Effector memory CD8-positive, alpha-beta T cell (primary cell): Measurements from ENCODE around the gene DNAH2.

ENCODE experiments used
- ATAC-seq: fragments of 150-1000 bp; cut with Tn5 transposase; replicated peaks from 2 replicates; pipeline ENCODE4 v1.10.0; 2021; ENCODE audit warnings: mild to moderate bottlenecking, moderate library complexity
- DNase-seq, 3 experiments: peaks; one replicate each; pipeline ENCODE4 v3.0.0; 2021
- H3K27ac Mint-ChIP-seq, 2 donors: one replicate each; pipeline ENCODE4 v1.8.0; 2022; ENCODE audit warnings: mild to moderate bottlenecking in 2 of 2, mixed read lengths in 2 of 2, moderate library complexity in 2 of 2
- H3K27me3 Mint-ChIP-seq, 2 donors: one replicate each; pipeline ENCODE4 v1.8.0; 2022; ENCODE audit warnings: mixed read lengths in 2 of 2
- H3K36me3 Mint-ChIP-seq: one replicate; pipeline ENCODE4 v1.8.0; 2022; ENCODE audit warnings: mild to moderate bottlenecking, moderate library complexity, mixed read lengths; ENCODE audit not compliant: insufficient read depth
- H3K4me1 Mint-ChIP-seq, 2 donors: one replicate each; pipeline ENCODE4 v1.8.0; 2022; ENCODE audit warnings: low read depth in 2 of 2, mixed read lengths in 2 of 2
- H3K4me3 Mint-ChIP-seq, 2 donors: one replicate each; pipeline ENCODE4 v1.8.0; 2022; ENCODE audit warnings: mild to moderate bottlenecking in 2 of 2, mixed read lengths in 2 of 2, moderate library complexity in 2 of 2
- H3K9me3 Mint-ChIP-seq, 2 donors: one replicate each; pipeline ENCODE4 v1.8.0; 2022; ENCODE audit warnings: mixed read lengths in 2 of 2

The DNAH2 gene

DNA sequence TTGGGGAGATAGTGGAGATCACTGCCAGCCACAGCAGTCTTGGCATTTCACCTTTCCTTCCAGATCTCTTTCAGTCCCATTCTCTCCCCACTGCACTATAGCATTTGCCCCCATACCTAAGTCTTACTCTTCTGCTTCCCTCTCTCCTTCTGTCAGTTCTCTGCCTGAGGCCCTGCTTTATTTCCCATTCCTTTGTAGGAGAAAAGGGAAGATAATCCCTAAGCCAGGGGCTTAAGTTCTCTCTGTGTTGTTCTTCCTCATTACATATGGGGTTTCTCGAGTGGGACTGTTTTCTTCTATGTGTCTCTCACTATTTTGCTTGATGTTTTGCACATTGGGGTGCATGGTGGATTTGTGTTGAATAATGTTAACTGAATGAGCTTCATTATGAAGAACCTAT lies 122.9 kb downstream of the DNAH2 start:
- Mint-ChIP-seq H3K4me3 (peak overlapping the region; percentile 93 to 100), H3K4me1 (peaks cover 73 to 74% of the 10 kb centered on the region in 2 donors)

DNA sequence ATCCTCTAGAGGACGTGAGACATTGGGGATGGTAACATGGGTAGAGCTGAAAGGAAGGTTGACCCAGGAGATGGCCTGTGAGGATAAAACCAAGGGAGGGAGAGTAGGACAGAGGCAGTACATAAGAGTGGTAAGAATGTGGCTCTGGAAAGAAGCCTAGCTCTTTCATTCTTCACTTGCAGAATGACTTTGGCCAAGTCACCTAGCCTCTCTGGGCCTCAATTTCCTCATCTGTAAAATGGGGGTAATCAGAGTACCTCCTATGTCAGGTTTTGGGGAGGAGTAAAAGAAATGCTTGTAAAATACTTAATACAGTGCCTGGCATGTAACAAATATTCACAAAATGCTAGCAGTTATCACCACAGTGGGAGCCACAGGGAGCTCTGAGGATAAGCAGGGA lies 123.3 kb downstream of the DNAH2 start:
- Mint-ChIP-seq H3K4me3 (peak overlapping the region; percentile 93 to 100), H3K4me1 (peaks cover 73 to 76% of the 10 kb centered on the region in 2 donors), H3K36me3 (peaks cover 80% of the 10 kb centered on the region), H3K27ac (peak overlapping the region; percentile 100), H3K9me3 (no peaks in the 10 kb centered on the region), H3K27me3 (no peaks in the 10 kb centered on the region)
- DNase-seq (no peak), ATAC-seq (no peak)

More for the DNA sequence above, 122.9 kb downstream of the DNAH2 start:
- DNase-seq: no peak
- Mint-ChIP-seq H3K36me3 (peaks cover 80% of the 10 kb centered on the region), H3K27me3 (no peaks in the 10 kb centered on the region), H3K9me3 (no peaks in the 10 kb centered on the region), H3K27ac (peak overlapping the region; percentile 100)
- ATAC-seq: no peak

DNA sequence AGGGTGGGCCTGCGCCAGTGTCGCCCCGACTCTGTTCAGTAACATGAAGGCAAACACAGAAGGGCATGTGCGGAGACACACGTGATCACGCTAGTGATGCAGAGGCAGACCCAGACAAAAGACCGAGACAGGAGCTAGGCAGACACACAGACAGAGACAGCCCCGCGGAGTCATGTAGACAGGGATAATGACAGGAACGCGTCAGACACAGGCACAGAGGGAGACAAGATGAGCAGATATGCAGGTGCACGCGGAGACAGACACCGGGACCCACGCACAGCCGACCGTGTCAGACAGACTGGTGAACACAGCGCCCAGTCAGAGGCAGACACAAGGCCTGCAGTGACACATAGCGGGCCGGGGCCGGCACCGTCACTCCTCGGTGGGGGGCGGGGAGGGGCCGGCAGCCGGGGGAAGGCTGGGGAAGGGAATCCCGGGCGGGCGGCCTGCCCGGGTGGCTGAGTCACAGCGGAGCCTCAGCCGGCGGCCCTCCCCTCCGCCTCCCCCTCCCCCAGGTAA lies 123.9 kb downstream of the DNAH2 start:
- ATAC-seq (peak; percentile 49), DNase-seq (peak; percentile 88 to 90 (median 88))
- Mint-ChIP-seq H3K9me3 (no peaks in the 10 kb centered on the region), H3K27me3 (no peaks in the 10 kb centered on the region), H3K27ac (peak overlapping the region; percentile 100), H3K4me3 (peak overlapping the region; percentile 93 to 100), H3K4me1 (peaks cover 69 to 71% of the 10 kb centered on the region in 2 donors), H3K36me3 (peaks cover 80% of the 10 kb centered on the region)

DNA sequence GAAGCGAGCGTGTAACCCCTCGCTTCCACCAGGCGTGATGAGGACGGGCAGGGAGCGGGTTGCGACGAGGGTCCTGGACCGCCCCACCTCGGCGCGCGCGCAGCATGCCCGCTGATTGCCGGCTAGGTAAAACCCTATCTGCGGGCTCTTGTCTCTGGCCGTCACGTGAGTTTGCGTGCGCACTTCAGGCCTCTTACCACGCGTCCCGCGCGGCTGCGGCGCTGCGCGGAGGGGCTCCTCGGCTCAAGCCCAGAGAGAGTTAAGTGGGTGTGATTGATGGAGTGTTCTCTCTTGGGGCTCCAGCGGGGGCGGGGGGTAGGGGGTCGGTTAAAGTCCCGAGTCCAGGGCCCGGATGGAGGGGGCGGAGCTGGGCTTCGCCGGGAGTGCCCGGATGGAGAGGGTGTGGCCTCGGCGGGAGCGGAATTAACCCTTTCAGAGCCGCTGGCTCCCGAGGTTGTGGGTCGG lies 124.4 kb downstream of the DNAH2 start:
- H3K27me3 Mint-ChIP-seq: no peaks in the 10 kb centered on the region
- DNase-seq (peak; percentile 80 to 84 (median 82)), ATAC-seq (peak; percentile 30)
- H3K9me3 Mint-ChIP-seq: no peaks in the 10 kb centered on the region
- H3K4me3 Mint-ChIP-seq: peak overlapping the region; percentile 93 to 100
- peaks cover 80% of the 10 kb centered on the region for H3K36me3 Mint-ChIP-seq
- H3K27ac Mint-ChIP-seq: peak overlapping the region; percentile 100
- H3K4me1 Mint-ChIP-seq: peaks cover 65 to 67% of the 10 kb centered on the region in 2 donors

DNA sequence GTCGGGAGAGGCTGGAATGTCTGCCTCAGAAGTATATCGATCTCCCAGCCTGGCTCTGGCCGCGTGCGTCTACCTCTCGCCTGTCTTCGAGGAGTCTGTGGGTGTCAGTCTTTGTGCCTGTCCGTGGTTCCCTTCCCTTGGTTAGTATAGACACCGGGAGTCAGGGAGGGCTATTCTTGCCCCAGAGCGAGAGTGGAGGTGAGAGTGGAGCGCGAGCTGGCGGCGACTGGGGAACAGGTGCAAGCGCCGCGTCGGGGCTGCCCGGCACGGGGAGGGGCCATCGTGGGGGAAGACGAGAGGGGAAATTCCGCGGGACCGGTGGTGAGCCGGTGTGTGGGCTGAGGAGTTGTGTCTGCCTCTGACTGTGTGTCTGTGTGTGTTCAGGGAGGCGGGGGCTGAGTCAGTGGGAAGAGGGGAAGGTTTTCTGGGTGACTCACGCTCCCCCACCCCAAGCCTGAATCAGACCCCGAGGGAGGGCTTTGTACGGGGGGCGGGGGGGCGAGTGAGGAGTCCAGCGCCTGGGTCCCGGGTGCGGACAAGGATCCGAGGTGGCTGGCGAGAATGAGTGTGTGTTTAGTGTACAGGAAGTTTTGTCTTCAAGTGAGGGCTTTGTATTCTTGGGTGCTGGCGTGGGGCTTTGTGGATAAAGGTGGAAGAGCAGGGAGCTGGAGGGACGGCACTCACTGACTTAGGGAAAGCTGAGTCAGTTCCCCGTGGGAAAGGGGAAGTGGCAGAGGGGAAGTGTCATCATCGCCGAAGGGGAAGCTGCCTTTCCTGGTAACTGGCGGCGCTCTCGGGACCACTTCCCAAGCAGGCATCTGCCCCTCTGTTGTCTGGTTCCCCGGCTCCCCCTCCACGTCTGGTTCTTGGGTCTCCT lies 125.1 kb downstream of the DNAH2 start:
- peak; percentile 95 to 97 (median 96) for DNase-seq
- peak overlapping the region; percentile 100 for H3K27ac Mint-ChIP-seq
- H3K9me3 Mint-ChIP-seq: no peaks in the 10 kb centered on the region
- peaks cover 59 to 61% of the 10 kb centered on the region in 2 donors for H3K4me1 Mint-ChIP-seq
- H3K36me3 Mint-ChIP-seq: peaks cover 85% of the 10 kb centered on the region
- H3K4me3 Mint-ChIP-seq: peak overlapping the region; percentile 93 to 100
- peak; percentile 50 for ATAC-seq
- no peaks in the 10 kb centered on the region for H3K27me3 Mint-ChIP-seq

DNA sequence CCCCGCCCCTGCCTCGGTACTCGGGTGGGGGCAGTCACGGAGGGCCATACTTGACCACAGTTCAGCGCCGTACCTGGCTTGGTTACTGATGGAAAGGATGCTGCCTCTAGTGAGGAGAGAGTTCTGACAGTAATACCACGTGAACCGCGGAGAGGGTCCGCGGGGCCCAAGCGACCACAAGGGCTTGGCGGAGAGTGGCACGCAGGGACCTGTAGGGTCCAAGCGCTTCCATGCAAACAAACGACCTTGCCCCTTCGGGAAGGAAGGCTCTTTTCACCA lies 125.7 kb downstream of the DNAH2 start:
- Mint-ChIP-seq H3K36me3 (peaks cover 90% of the 10 kb centered on the region), H3K9me3 (no peaks in the 10 kb centered on the region), H3K4me3 (peak overlapping the region; percentile 93 to 100), H3K27ac (peak overlapping the region; percentile 100), H3K27me3 (no peaks in the 10 kb centered on the region), H3K4me1 (peaks cover 56 to 59% of the 10 kb centered on the region in 2 donors)
- no peak for ATAC-seq
- DNase-seq: no peak

DNA sequence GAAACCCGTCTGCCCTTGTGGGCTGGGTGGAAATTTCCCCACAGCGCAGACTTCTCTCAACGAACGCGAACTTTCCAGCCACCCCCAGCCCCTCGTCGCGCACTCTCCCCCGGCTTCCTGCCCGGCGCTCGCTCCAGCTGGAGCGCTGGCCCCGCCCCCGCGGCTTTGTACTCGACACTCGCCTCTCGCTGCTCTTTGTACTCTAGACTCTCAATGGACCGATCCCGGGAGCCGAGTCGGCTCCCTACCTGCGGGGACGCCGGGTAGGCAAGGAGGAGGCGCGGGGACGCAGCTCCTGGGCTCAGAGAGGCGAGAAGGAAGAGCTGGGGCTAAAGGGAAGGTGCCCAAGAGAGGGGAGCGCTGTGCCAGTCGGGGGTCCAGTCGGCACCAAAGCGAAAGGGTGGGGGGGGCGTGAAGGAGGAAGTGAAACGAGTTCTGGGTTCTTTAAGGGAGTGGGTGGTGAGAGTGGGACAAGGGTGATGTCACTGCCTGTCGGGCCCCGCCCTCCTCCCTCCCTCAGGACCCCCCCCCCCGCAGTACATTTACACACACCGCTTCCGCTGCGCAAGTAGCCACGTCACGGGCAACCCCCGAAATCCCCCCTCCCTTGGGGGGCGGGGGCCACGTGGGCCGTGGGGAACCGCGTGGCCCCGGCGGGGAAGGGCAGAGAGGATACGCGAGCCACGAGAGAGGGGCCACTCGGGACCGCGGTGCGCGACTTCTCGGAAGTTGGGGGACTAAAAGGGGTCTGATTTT lies 126.2 kb downstream of the DNAH2 start:
- ATAC-seq (peak; percentile 28), DNase-seq (peak; percentile 92 to 93 (median 92))
- Mint-ChIP-seq H3K27ac (peak overlapping the region; percentile 100), H3K4me3 (peak overlapping the region; percentile 93 to 100), H3K36me3 (peaks cover 91% of the 10 kb centered on the region), H3K27me3 (no peaks in the 10 kb centered on the region), H3K4me1 (peaks cover 52 to 54% of the 10 kb centered on the region in 2 donors), H3K9me3 (no peaks in the 10 kb centered on the region)

DNA sequence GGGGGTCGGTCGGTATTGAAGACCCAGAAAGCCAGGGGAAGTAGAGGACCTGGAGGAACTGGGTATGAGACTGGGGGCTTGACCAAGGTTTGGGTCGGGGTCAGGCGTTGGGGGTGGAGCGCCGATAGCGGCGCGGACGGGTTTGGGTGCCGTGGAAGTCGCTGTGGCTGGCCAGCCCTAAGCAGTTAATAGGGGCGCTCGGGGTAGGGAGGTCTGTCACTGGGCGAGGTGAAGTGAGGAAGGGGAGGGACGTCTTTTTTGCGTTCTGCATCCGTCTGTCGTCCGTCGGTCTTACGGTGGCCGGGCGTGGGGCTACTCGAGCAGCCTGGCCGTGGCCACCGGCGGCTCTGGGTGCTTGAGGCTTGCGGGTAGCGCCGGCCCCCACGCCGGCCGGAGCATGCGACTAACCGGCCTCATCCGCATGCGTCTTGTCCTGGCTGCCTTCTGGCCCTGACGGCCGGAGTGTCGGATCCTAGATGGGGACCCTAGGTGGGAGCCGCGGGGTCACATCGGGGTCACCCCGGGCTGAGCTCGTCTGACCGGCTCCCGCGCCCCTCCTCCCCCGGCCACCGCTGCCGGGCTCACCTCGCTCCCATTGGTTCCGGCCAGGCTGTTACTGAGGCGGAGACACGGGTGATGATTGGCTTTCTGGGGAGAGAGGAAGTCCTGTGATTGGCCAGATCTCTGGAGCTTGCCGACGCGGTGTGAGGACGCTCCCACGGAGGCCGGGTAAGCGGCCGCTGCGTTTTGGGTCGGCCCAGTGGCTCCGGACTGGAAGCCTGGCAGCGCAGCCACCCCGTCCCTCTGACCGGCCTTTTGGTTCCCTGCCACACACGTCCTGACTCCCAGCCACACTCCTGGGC lies 127.0 kb downstream of the DNAH2 start:
- Mint-ChIP-seq H3K36me3 (peaks cover 96% of the 10 kb centered on the region), H3K27ac (peak overlapping the region; percentile 100), H3K4me3 (peak overlapping the region; percentile 93 to 100), H3K9me3 (no peaks in the 10 kb centered on the region), H3K4me1 (peaks cover 46 to 48% of the 10 kb centered on the region in 2 donors), H3K27me3 (no peaks in the 10 kb centered on the region)
- peak; percentile 20 for ATAC-seq
- peak; percentile 75 to 81 (median 78) for DNase-seq

DNA sequence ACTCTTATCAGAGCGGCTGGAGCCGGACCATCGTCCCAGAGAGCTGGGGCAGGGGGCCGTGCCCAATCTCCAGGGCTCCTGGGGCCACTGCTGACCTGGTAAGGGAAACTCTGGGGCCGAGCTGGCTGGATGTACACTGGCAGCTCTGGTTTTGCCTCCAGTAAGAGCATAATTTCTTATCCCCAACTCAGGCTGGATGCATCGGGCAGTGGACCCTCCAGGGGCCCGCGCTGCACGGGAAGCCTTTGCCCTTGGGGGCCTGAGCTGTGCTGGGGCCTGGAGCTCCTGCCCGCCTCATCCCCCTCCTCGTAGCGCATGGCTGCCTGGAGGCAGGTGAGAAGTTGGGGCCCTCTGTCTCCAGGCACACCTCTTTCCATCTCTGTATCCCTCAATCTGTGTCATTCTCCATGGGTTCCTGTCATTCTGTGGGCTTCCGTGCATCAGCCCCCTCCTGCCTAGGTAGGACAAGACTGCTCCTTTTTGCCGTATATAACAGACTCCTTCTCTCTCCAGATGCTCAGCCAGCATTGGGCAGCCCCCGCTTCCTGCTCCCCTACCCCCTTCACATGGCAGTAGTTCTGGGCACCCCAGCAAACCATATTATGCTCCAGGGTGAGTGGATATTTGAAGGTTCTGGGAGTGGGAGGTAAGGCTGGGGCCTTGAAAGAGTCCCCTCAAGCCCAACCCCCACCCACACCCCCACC lies 128.0 kb downstream of the DNAH2 start:
- ATAC-seq (no peak), DNase-seq (no peak)
- Mint-ChIP-seq H3K36me3 (peaks cover 97% of the 10 kb centered on the region), H3K4me3 (peak overlapping the region; percentile 93 to 100), H3K27me3 (no peaks in the 10 kb centered on the region), H3K27ac (peak overlapping the region; percentile 100), H3K9me3 (no peaks in the 10 kb centered on the region), H3K4me1 (peaks cover 39 to 43% of the 10 kb centered on the region in 2 donors)

DNA sequence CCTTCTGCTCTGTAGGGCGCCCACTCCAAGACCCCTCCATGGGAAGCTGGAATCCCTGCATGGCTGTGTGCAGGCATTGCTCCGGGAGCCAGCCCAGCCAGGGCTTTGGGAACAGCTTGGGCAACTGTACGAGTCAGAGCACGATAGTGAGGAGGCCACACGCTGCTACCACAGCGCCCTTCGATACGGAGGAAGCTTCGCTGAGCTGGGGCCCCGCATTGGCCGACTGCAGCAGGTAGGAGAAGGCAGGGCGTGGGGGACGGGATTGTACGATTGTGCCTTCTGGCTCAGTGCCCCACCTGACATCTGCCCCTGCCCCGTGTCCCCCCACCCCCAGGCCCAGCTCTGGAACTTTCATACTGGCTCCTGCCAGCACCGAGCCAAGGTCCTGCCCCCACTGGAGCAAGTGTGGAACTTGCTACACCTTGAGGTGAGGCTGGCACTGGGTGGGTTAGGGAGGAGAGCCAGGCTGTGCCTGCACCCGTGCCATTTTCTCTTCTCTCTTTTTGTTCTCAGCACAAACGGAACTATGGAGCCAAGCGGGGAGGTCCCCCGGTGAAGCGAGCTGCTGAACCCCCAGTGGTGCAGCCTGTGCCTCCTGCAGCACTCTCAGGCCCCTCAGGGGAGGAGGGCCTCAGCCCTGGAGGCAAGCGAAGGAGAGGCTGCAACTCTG lies 128.7 kb downstream of the DNAH2 start:
- Mint-ChIP-seq H3K27me3 (no peaks in the 10 kb centered on the region), H3K36me3 (peaks cover 97% of the 10 kb centered on the region), H3K4me3 (peak overlapping the region in 1 of 2 donors; percentile 93), H3K9me3 (no peaks in the 10 kb centered on the region), H3K4me1 (peaks cover 36 to 41% of the 10 kb centered on the region in 2 donors), H3K27ac (peak overlapping the region; percentile 73 to 100)
- no peak for ATAC-seq
- DNase-seq: no peak

DNA sequence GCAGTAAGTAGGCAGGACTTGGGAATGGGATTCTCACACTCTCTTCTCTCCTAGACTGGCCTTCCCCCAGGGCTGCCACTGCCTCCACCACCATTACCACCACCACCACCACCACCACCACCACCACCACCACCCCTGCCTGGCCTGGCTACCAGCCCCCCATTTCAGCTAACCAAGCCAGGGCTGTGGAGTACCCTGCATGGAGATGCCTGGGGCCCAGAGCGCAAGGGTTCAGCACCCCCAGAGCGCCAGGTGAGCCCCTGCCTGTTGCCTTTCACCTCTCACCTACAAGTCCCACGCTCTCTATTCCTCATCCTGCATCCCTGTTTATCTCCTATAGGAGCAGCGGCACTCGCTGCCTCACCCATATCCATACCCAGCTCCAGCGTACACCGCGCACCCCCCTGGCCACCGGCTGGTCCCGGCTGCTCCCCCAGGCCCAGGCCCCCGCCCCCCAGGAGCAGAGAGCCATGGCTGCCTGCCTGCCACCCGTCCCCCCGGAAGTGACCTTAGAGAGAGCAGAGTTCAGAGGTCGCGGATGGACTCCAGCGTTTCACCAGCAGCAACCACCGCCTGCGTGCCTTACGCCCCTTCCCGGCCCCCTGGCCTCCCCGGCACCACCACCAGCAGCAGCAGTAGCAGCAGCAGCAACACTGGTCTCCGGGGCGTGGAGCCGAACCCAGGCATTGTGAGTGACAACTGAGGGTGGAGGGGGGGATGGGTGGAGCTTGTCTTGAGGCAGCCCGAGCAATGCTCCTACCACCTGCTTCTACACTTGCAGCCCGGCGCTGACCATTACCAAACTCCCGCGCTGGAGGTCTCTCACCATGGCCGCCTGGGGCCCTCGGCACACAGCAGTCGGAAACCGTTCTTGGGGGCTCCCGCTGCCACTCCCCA lies 129.5 kb downstream of the DNAH2 start:
- H3K36me3 Mint-ChIP-seq: peaks cover 97% of the 10 kb centered on the region
- peak overlapping the region; percentile 73 to 95 for H3K27ac Mint-ChIP-seq
- no peaks in the 10 kb centered on the region for H3K9me3 Mint-ChIP-seq
- peaks cover 29 to 43% of the 10 kb centered on the region in 2 donors for H3K4me1 Mint-ChIP-seq
- peak overlapping the region; percentile 8 to 93 for H3K4me3 Mint-ChIP-seq
- DNase-seq (no peak), ATAC-seq (no peak)
- no peaks in the 10 kb centered on the region for H3K27me3 Mint-ChIP-seq
